Subcutaneous abdominal adipose tissue (tissue), 5 donors: Measurements from ENCODE around the gene RIMS1.

Experiments used
- H3K27ac ChIP-seq: one replicate; pipeline ENCODE4 v1.7.0; 2013; ENCODE audit warnings: low read depth, mild to moderate bottlenecking, inconsistent platforms, low read length, moderate library complexity
- H3K27me3 ChIP-seq, 5 donors: one replicate each; pipeline ENCODE4 v1.7.0; 2013; ENCODE audit warnings: low read length in 5 of 5, inconsistent platforms in 1 of 5; ENCODE audit not compliant: control insufficient read depth in 5 of 5, insufficient read depth in 4 of 5
- H3K36me3 ChIP-seq, 5 donors: one replicate each; pipeline ENCODE4 v1.7.0; 2013; ENCODE audit warnings: low read length in 5 of 5; ENCODE audit not compliant: control insufficient read depth in 5 of 5, insufficient read depth in 5 of 5
- H3K4me1 ChIP-seq, 5 donors: one replicate each; pipeline ENCODE4 v1.7.0; 2013; ENCODE audit warnings: low read length in 5 of 5, mild to moderate bottlenecking in 3 of 5, moderate library complexity in 1 of 5; ENCODE audit not compliant: control insufficient read depth in 5 of 5, insufficient read depth in 5 of 5
- H3K4me3 ChIP-seq, 5 donors: one replicate each; pipeline ENCODE4 v1.7.0; 2013; ENCODE audit warnings: low read length in 5 of 5, low read depth in 1 of 5
- H3K9ac ChIP-seq, 5 donors: one replicate each; pipeline ENCODE4 v1.7.0; 2013; ENCODE audit warnings: low read length in 5 of 5, mild to moderate bottlenecking in 4 of 5, moderate library complexity in 3 of 5
- H3K9me3 ChIP-seq, 5 donors: one replicate each; pipeline ENCODE4 v1.7.0; 2013; ENCODE audit warnings: low read length in 5 of 5; ENCODE audit not compliant: control insufficient read depth in 5 of 5
- donor health status: healthy.
- donor health status: healthy.
- donor health status: healthy.
- donor health status: healthy.
- donor health status: healthy.

Gene RIMS1

GRCh38 chr6:72035486-72035885 is 149.1 kb downstream of the RIMS1 start:
- Histone ChIP-seq H3K36me3 (no peaks in the 10 kb centered on the region), H3K27ac (no peak overlapping the region), H3K9ac (no peak overlapping the region), H3K9me3 (no peaks in the 10 kb centered on the region), H3K27me3 (no peaks in the 10 kb centered on the region), H3K4me3 (no peak overlapping the region), H3K4me1 (no peaks in the 10 kb centered on the region)

GRCh38 chr6:72035966-72036365 is 149.6 kb downstream of the RIMS1 start:
- Histone ChIP-seq H3K9ac (no peak overlapping the region), H3K4me1 (no peaks in the 10 kb centered on the region), H3K27ac (no peak overlapping the region), H3K36me3 (no peaks in the 10 kb centered on the region), H3K9me3 (no peaks in the 10 kb centered on the region), H3K27me3 (no peaks in the 10 kb centered on the region), H3K4me3 (no peak overlapping the region)

- Histone ChIP-seq H3K4me1 (no peaks in the 10 kb centered on the region), H3K9me3 (no peaks in the 10 kb centered on the region), H3K27ac (no peak overlapping the region), H3K4me3 (no peak overlapping the region), H3K36me3 (no peaks in the 10 kb centered on the region), H3K27me3 (no peaks in the 10 kb centered on the region), H3K9ac (no peak overlapping the region)
These were observed 150.7 kb downstream of the RIMS1 start for GRCh38 chr6:72037006-72037405.

GRCh38 chr6:72040111-72040510 is 153.8 kb downstream of the RIMS1 start:
- no peaks in the 10 kb centered on the region for H3K4me1 ChIP-seq
- H3K9ac ChIP-seq: no peak overlapping the region
- no peaks in the 10 kb centered on the region for H3K9me3 ChIP-seq
- no peak overlapping the region for H3K4me3 ChIP-seq
- no peak overlapping the region for H3K27ac ChIP-seq
- no peaks in the 10 kb centered on the region for H3K36me3 ChIP-seq
- H3K27me3 ChIP-seq: no peaks in the 10 kb centered on the region

- Histone ChIP-seq H3K27ac (no peak overlapping the region), H3K4me1 (no peaks in the 10 kb centered on the region), H3K27me3 (no peaks in the 10 kb centered on the region), H3K4me3 (no peak overlapping the region), H3K36me3 (no peaks in the 10 kb centered on the region), H3K9me3 (no peaks in the 10 kb centered on the region), H3K9ac (no peak overlapping the region)
These were observed 155.7 kb downstream of the RIMS1 start for GRCh38 chr6:72042088-72042487.

GRCh38 chr6:72048080-72048479 is 161.7 kb downstream of the RIMS1 start:
- Histone ChIP-seq H3K4me1 (peaks cover 0 to 8% (median 4%) of the 10 kb centered on the region in 5 donors), H3K9ac (no peak overlapping the region), H3K27ac (no peak overlapping the region), H3K4me3 (no peak overlapping the region), H3K36me3 (no peaks in the 10 kb centered on the region), H3K27me3 (no peaks in the 10 kb centered on the region), H3K9me3 (no peaks in the 10 kb centered on the region)

- no peaks in the 10 kb centered on the region for H3K27me3 ChIP-seq
- H3K36me3 ChIP-seq: no peaks in the 10 kb centered on the region
- H3K4me1 ChIP-seq: peaks cover 0 to 8% (median 4%) of the 10 kb centered on the region in 5 donors
- H3K9me3 ChIP-seq: peaks cover 0 to 4% (median 0%) of the 10 kb centered on the region in 5 donors
- H3K9ac ChIP-seq: no peak overlapping the region
- H3K4me3 ChIP-seq: no peak overlapping the region
- H3K27ac ChIP-seq: no peak overlapping the region
These were observed 163.0 kb downstream of the RIMS1 start for GRCh38 chr6:72049376-72049775.

GRCh38 chr6:72061286-72061685 is 174.9 kb downstream of the RIMS1 start:
- Histone ChIP-seq H3K4me3 (no peak overlapping the region), H3K27me3 (no peaks in the 10 kb centered on the region)

GRCh38 chr6:72064399-72064975 is 178.1 kb downstream of the RIMS1 start:
- H3K9ac ChIP-seq: no peak overlapping the region
- H3K36me3 ChIP-seq: no peaks in the 10 kb centered on the region
- no peak overlapping the region for H3K4me3 ChIP-seq
- H3K27me3 ChIP-seq: no peaks in the 10 kb centered on the region
- H3K4me1 ChIP-seq: peaks cover 0 to 16% (median 2%) of the 10 kb centered on the region in 5 donors
- H3K27ac ChIP-seq: no peak overlapping the region
- H3K9me3 ChIP-seq: no peaks in the 10 kb centered on the region

More at GRCh38 chr6:72061286-72061685, 174.9 kb downstream of the RIMS1 start:
- Histone ChIP-seq H3K9ac (no peak overlapping the region), H3K9me3 (no peaks in the 10 kb centered on the region), H3K36me3 (no peaks in the 10 kb centered on the region), H3K27ac (no peak overlapping the region), H3K4me1 (peaks cover 0 to 16% (median 2%) of the 10 kb centered on the region in 5 donors)

- Histone ChIP-seq H3K4me1 (no peaks in the 10 kb centered on the region), H3K27me3 (no peaks in the 10 kb centered on the region), H3K36me3 (no peaks in the 10 kb centered on the region), H3K27ac (no peak overlapping the region), H3K9me3 (no peaks in the 10 kb centered on the region), H3K9ac (no peak overlapping the region), H3K4me3 (no peak overlapping the region)
These were observed 191.7 kb downstream of the RIMS1 start for GRCh38 chr6:72078096-72078495.
